Hematopoietic multipotent progenitor cell treated with erythropoietin and hydrocortisone succinate and interleukin-3 and kit ligand, for 6 days (in vitro differentiated cells): ENCODE results near the gene ING5.
A peak's percentile ranks its signal among the peaks of the same experiment; 100 is the strongest.

Experiments
- DNase-seq: peaks from one replicate; pipeline ENCODE4 v3.0.0-alpha.2; 2015

The ING5 gene

DNA sequence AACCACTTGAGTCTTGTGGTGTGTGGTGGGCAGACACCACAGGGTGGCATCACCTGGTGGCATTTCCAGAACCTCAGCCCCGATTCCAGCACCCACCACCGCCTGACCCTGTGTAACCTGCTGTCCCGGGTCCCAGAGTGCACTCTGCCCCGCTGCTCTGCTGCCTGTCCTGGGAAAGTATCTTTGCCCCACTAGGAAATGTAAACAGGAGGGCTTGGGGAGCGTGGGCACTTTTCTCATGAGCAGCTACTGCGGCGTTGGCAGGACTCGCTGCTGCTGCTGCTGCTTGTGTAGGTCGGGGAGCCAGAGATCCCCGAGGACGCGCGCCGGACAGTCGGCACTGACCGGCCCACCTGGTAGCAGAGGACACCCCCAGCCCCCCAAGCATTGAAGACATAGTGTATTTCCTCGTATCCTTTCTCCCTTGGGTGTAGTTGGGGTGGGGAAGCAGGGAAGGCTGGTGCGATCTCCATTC lies 28.6 kb upstream of the ING5 start:
- DNase-seq: no peak

DNA sequence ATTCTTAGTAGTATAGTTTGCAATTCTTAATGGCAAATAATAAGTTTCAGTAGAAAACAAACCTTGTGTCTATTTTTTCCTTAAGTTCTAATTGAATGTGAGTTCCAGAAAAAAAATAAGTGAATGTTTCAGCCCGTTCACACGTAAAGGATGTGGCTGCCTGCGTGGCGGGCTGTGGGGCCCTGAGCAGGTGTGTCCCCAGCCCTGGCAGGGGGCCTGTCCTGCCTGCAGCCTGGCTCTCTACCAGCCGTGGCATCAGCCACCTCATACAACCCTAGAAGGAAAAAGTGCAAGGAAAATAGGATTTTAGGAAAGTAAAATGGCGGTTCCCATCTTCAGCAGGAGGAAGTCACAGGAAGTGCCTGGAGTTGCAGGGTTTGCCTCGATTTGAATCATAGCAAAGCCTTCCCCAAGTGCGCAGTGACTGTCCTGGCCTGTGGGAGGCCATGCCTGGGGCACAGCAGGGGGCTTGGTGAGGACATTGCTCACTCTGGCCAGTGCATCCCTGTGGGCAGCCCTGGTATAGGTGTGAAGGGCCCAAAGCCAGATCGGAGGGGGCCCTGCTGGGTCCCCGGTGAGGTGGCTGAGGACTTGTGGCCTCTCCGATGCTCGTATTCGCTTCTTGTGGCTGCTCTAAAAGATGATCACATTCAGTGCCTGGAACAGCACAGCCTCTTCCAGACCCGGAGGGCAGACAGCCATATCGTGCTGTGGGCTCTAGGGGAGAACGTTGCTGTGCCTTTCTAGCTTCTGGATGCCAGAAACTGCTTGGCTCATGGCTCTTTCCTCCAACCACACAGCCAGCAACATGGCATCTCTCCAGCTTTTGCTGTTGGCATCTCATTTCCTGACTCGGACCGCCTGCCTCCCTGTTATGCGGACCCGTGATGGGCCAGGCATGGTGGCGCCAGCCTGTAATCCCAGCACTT lies 27.8 kb upstream of the ING5 start:
- no peak for DNase-seq

DNA sequence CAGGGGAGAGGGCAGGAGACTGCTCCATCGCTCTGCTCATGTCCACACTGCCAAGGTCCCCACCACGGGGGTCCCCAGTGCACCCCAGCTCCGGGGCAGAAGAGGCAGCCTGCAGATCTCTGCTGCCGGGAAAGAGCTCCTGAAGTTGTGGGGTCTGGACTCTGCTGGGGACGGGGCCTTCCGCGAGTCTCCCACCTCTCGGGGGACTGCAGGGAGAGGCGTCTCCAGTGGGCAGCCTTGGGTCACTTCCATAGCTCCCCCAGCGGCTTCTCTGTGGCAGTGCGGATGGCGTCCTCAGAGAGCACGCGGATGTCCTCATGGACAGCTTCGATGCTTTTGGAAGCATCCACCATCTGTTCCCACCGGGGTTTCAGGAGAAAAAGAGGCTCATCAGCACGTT lies 26.0 kb upstream of the ING5 start:
- DNase-seq: no peak

DNA sequence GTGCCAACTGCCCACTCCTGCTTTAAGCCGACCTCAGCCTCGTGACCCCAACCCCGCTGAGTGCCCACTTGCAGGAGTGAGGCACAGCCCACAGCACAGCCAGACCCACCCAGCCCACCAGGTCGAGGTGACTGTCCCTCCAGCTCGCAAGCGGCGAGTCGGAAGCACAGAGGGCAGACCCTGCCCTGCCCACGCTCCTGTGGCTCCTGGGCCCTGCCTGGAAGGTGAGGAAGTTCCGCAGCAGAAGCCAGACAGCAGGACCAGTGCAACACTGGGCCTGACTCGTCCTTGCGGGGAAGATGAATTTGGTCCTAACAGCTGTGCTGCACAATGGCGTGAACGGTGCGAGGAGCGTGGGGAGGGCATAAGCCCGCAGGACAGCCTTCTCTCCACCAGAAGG lies 25.2 kb upstream of the ING5 start:
- no peak for DNase-seq

DNA sequence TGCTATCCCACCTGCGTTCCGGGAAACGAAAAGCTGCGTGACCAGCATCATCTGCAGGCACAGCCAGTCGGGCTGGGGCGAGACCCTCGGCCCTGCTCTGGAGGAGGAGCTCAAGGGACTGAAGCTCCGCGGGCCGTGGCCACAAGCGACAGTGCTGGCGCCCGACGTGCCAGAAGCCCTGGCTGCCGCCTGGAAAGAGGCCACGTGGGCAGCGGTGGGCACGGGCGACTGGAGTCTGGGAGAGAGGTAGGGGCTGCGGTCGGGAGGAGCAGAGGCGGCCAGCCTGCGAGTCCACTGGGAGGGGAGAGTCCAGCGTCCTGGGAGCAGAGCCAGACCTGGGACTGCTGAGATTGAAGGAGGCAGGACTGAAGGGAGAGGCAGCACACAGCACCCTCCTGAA lies 24.4 kb upstream of the ING5 start:
- no peak for DNase-seq

DNA sequence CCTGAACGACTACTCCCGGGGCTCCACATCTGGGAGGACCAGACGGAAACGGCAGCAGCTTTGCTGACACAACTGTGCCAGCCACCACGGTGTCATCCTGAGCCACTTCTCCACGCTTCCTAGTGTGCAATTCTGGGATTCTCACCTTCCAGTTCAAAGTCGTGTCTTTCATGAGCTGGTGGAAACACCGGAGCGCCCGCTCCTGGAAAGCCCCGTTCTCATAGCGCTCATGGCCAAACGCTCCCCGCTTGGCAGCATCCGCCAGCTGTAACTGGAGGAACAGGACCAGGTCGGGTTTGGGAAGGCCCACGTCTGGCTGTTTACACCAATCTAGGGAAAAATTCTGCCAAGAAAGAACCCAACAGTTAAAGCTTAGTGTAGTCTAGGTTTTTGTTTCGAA lies 23.5 kb upstream of the ING5 start:
- no peak for DNase-seq

DNA sequence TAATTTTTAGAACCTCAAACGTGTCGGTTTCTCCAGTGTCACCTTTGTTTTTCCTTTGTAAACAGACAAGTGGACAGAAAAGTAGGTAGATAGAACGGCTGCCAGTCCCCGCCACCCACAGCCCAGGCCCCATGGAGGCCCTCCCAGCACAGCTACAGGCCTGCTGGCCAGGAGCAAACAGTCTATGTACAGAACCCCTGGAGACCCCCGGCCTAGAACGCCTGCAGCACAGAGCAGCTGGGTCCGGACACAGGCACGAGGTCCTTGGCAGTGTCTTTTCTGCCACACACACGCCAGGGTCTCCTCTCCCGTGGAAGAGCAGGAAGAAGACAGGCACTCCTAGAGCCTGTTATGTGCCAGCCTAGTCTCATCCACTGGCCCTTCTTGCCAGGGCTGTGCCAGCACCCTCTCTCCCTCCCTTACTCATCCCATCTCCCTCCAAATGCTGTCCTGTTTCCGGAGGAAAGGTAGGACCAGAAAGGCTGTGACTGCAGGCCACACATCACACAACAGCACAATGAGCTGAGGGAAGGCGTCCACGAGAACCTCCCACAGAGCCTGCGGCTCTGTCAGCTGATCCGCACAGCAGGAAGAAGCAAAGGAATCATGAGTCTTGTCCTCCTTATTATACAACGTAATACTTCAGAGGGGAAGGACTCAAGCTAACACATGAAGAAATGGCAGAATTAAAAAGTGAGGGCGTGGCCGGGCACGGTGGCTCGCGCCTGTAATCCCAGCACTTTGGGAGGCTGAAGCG lies 22.9 kb upstream of the ING5 start:
- no peak for DNase-seq

DNA sequence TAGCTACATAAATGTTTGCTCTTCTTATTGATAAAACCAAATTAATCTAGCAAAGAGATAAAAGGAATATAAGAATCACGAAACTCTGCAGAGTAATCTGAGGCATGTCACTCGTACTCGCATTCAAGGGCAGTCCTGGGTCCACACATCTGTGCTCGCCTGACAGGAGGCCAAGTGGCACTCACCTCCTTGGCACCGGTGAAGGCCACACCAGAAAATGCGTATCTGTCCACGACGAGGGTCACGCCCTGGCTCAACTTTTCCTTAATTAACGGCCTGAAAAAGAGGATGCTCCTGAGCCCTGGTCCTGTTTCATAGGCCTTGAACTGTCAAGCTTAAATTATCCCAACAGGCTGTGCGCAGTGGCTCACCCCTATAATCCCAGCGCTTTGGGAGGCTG lies 21.8 kb upstream of the ING5 start:
- DNase-seq: no peak

DNA sequence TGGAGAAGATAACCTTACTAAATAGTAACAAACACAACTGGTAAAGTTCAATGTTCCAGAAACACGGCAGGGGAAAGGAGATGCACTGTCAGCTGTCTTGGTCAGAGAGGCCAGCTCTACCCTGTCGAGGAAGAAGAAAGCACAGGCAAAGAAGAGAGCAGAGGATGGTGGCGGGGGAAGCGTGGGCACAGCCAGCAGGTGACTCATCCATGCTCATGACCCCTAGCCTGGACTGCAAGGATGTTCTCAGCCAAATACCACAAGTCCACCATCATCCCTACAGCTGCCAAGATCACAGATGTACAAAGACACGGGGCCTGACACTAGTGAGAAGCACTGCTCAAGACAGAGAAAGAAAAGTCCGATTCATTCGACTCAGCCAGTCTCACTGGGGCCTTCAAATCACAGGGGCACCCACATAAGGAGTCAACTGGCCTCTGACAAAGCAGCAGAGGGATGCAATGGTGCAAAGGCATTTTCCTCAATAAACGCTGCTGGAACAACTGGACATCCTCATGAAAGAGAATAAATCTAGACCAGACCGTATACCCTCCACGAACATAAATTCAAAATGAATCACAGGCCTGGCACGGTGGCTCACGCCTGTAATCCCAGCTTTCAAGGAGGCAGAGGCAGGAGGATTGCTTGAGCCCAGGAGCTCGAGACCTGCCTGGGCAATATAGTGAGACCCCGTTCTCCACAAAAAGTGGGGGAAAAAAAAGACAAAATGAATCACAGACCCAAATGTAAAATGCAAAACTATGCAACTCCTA lies 20.8 kb upstream of the ING5 start:
- DNase-seq: no peak

DNA sequence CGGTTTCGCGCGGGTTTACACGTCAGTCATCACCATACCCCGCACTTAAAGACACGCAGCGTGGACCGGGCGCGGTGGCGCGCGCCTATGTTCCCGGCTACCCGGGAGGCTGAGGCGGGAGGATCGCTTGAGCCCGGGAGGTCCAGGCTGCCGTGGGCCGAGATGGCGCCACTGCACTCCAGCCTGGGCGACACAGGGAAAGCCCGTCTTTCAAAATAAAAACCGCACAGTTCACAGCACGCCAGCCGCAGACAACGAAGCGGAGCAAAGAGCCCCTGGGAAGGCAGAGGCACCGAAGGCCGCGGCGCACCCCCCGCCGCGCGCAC lies 15.6 kb upstream of the ING5 start:
- DNase-seq: peak; percentile 37

DNA sequence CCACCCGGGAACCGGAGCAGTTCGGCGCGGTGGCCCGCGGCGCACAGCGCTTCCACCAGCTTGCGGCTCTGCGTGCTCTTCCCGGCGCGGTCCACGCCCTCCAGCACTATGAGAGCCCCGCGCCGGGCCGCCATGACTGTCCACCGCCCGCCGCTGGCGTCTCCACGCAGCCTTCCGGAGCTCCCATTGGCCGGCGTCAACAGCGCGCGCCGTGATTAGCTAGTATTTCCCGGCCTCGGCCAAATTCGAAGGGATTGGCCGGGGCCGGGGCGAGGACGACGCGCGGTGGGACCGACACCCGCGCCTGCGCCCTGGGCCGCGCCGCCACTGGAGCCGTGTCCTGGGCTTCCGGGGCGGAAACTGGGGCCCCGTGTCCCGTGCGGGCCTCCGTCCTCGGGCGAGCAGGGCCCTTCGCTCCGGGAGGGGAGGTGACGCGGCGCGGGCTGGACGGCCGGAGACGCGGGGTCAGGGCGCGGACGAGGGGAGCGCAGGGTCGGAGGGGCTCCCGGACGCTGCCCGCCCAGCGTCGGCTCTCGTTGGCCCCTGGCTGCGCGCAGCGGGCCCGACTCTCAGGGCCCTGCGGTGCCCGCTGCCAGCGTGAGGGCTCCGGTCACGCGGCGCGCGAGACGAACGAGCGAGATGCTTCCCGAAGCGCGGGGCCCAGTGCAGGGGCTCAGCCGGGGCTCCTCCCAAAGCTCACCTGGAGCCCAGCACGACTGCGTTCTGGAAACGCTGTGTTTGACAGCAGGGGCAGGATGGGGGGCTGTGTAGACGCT lies 15.0 kb upstream of the ING5 start, which contains the start of gene DTYMK:
Gene DTYMK, minus strand, starts transcription at position 166 of the 776 bp plus-strand sequence. Its CDS starts 32 bp downstream, at position 134.
- peak; percentile 98 for DNase-seq

DNA sequence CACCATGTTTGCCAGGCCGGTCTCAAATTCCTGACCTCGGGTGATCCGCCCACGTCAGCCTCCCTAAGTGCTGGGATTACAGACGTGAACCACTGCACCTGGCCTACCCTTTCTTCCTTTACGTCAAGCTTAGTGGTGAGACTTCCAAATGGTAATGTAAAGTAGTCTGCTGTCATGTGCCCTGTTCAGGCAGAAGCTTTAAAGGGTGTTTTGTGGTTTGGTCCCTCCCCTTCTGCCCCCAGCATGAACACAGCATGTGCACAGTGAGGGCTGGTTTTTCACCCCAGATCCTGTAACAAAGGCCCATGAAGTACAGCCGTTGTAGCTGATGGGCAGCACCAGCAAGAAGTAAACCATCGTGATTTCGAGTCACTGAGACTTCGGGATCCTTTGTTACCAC lies 12.5 kb upstream of the ING5 start:
- DNase-seq: no peak

DNA sequence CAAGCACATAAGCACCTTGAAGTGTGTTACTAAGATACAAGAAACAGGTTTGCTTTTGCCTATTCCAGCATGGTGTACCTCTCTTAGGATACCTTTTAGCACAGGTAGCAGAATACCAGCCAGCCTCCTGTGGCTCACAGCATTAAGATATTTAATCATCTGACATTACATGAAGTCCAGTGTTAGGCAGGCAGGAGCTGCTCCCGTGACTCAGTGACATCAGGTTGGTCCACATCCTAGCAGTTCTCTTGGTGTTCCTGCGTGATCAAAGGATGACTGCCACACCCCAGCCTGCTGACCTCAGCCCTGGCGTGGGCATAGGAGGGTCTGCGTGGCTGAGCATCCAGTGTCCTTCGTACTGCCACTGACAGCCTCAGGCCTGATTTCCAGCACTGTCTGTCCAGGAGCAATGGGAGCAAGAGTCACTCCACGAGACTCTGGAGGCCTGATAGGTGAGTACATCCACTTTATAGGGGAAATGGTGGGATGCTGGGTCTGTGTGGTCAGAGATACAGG lies 11.6 kb upstream of the ING5 start:
- DNase-seq: no peak

DNA sequence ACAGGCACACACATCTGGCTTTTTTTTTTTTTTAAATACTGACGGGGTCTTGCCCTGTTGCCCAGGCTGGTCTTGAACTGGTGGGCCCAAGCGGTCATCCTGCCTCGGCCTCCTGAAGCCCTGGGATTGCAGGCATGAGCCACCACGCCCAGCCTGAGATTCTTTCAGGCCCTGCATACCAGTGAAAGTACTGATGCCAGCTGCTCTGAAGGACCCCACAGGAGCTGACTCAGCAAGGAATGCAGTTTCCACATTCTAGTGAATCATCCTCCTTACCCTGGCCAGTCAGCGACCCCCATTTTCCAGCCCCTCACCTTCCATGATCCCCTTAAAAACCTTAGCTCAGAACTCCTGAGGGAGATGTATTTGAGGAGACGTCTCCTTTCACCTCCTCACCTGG lies 9.4 kb upstream of the ING5 start:
- DNase-seq: no peak

DNA sequence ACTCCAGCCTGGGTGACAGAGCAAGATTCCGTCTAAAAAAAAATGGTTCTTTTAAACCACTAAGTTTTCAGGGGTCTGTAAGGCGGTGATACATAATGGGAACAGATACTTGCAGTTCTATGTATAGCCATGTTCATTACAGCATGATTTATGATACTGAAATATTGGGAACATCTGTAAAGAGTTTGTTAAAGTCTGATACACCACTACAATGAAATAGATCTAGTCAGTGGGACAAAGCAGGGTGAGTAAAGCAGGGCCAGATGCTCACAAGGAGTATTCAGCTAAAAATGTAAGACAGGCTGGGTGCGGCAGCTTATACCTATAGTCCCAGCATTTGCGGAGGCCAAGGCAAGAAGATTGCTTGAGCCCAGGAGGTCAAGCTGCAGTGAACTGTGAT lies 6.2 kb upstream of the ING5 start:
- DNase-seq: no peak

DNA sequence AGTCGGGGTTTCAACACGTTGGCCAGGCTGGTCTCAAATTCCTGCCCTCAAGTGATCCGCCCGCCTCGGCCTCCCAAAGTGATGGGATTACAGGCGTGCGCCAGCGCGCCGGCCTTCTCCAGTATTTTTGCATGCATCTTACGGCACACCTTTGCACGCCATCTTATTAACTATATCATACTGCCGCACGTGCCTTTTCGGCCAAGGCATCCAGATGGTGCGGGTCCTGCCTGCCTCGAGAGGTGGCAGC lies 765 bp upstream of the ING5 start:
- DNase-seq: no peak

DNA sequence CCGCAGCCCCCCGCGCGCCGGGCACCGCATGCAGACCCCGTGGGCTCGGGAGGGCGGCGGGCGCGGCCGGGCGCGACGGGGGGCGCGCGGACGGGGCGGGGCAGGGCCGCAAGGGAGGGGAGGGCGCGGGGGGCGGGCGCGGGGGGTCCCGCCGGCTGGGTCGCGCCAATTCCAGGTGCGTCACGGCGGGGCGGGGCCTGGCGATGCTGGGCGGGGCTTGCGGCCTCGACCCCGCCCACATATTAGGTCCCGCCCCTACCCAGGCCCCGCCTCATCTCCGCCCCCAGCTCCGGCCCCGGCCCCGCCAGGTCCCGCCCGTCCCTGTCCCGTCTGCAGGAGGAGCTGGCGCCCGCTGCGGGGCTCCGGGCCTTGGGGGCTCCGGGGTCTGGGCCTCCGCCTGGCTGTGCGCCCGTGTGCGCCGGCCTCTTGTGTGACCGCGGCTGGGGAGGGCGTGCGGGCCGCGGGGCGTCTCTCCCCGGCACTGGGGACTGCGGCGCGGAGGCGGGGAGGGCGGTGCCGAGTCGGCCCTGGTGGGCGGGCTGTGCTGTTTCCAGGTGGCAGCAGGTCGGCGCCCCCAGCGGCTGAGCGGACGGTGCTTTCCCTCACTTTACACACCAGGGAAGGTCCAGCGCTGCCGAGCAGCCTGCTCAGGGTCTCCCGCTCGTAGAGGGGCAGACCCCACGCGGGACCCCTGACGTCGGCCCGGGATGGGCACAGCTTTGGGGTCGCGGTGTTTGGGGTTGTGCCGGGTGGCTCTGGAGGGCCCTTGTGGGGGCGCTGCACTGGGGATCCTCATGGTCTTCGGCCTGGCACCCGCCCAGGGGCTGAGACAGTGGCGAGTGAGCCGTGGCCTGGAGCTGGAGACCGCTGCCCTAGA lies 554 bp downstream of the ING5 start:
- DNase-seq: peak; percentile 89

DNA sequence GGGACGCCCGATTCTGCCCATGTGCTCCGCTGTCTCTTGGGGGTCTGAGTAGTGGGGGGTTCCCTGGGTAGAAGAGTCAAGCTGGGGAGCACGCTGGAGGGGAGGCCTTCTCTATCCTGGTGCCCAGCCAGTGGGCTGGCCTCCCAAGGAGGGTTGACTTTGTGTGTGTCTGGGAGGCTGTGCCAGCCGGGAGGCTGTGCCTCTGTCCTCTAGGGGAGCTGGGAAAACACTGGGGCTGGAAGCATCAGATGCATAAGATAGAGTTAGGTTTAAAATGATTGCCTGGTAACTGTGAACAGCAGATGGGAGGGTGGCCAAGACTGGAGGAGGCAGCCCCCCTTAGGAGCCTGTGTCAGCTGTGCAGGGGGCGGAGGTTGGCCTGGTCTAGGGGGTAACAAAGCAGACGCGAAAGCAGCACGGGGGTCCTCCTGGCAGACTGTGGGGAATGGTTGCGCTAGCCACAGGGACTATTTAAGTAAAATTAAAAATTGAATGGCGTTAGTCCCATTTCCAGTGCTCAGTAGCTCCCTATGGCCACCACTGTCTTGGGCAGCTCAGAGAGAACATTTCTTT lies 1.3 kb downstream of the ING5 start:
- peak; percentile 34 for DNase-seq

DNA sequence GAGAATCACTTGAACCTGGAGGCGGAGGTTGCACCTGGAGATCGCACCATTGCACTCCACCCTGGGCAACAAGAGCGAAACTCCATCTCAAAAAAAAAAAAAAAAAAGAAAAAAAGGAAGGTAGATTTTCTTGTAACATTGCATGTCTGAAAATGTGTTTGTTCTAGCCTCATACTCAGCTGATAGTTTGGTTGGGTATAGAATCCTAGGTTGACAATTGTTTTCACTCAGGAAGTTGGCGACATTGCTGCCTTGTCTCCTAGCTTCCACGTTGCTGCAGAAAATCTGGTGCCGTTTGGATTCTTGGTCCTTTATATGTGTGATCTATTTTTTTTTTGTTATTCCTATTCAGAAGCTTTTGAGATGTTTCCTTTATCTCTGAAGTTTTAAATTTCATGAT lies 4.7 kb downstream of the ING5 start:
- DNase-seq: no peak

DNA sequence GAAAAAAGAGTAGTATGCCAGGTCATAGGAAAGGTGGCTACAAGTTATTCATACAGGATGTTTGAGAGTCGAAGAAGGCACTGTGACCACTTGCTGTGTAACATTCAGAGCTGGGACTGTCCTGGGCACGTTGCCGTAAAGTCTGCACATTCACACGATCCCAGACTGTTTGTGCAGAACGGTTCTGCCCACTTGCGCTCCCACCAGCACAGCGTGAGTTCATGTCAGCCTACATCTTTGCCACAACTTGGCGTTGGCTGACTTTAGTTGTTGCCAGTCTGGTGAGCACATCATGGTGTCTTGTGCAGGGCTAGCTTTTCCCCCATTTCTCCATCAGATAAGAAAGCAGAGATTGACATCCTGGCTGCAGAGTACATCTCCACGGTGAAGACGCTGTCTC lies 7.0 kb downstream of the ING5 start:
- DNase-seq: no peak

DNA sequence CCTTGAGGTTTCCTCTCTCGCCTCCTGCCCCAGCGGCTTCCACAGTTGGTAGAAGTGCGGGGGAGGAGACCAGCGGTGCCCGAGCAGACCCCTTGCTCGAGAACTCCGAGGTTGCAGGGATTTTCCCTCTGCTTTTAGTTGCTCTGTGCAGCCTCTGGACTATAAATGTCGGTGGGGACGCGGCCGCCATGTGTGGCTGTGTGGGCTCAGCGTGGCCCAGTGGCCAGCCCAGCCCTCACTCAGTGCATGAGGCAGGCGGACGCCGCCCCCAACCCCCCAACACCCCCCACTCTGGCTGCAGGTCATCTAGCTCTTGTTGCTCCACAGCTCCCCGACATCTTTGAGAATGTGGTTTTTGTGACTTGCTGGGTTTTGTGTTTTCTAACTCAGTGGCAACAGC lies 17.3 kb downstream of the ING5 start:
- DNase-seq: no peak
